ENCODE results near the gene COA8. TPM values are rescaled to one million over a fixed set of nuclear protein-coding genes. Genes with fewer than 3 reads are reported as not detected.

COA8 gene
- total RNA-seq, 1 donor from 2014 or later = 45.1 TPM

DNA sequence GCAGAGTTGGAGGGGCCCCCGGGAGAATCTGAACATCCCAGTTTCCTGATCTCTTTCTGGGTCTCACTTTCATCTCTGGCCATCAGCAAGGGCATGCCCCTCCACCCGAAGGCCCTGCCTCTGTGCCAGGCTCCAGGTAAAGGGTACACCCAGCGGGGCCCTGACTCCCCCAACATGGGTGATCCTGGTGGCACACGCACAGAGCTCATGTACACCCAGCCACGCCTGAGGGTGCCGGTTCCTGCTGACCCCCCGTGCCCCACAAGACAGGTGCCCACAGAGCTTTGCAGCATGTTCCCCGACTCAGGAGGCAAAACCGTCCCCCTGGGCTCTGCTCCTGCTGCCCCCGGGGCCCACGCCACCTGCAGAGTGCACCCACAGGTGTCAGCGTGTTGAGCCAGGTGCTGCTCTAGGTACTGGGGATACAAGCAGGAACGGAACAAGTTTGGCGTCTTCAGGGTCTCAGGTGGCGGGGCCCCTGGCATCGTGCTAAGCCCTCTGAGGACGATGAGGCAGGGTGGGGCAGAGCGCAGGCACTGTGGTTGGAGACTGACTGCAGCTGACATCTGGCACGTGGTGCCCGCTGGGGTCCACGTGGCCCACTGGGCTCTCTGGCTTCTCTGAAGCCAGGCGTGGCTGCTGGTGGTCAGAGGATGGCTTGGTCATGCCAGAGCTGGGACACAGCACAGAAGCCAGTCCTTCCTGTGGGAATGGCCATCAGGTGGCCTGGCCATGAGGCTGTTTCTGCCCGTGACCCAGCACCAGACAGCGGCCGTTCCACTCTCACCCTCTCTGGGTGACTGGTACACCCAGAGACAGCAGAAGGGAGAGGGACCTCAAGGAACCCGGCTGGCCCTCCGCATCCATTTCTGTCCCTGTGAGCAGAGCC, 14.1 kb upstream of the COA8 start:
- Mint-ChIP-seq H3K27ac (no peak overlapping the region), H3K36me3 (ENCODE audit: insufficient read depth) (no peaks in the 10 kb centered on the region), H3K4me1 (ENCODE audit: low read depth) (peaks cover 5% of the 10 kb centered on the region), H3K27me3 (no peaks in the 10 kb centered on the region), H3K4me3 (ENCODE audit: low read depth) (no peak overlapping the region), H3K9me3 (ENCODE audit: low read depth) (no peaks in the 10 kb centered on the region)
- TF ChIP-seq, protein P1, sequence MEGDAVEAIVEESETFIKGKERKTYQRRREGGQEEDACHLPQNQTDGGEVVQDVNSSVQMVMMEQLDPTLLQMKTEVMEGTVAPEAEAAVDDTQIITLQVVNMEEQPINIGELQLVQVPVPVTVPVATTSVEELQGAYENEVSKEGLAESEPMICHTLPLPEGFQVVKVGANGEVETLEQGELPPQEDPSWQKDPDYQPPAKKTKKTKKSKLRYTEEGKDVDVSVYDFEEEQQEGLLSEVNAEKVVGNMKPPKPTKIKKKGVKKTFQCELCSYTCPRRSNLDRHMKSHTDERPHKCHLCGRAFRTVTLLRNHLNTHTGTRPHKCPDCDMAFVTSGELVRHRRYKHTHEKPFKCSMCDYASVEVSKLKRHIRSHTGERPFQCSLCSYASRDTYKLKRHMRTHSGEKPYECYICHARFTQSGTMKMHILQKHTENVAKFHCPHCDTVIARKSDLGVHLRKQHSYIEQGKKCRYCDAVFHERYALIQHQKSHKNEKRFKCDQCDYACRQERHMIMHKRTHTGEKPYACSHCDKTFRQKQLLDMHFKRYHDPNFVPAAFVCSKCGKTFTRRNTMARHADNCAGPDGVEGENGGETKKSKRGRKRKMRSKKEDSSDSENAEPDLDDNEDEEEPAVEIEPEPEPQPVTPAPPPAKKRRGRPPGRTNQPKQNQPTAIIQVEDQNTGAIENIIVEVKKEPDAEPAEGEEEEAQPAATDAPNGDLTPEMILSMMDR (IDR thresholded peaks at IDR 0.05; ENCODE audit: unreplicated experiment) = no peak
- no peak for DNase-seq (ENCODE audit: low spot score, unreplicated experiment)

- Mint-ChIP-seq H3K36me3 (ENCODE audit: insufficient read depth) (no peaks in the 10 kb centered on the region), H3K4me1 (ENCODE audit: low read depth) (peaks cover 5% of the 10 kb centered on the region), H3K27ac (peak overlapping the region; percentile 80), H3K27me3 (no peaks in the 10 kb centered on the region), H3K4me3 (ENCODE audit: low read depth) (no peak overlapping the region), H3K9me3 (ENCODE audit: low read depth) (no peaks in the 10 kb centered on the region)
- TF ChIP-seq, protein P1 (IDR thresholded peaks at IDR 0.05; ENCODE audit: unreplicated experiment) = peak; percentile 33
- DNase-seq (ENCODE audit: low spot score, unreplicated experiment) = no peak
These were observed 13.1 kb upstream of the COA8 start for GRCh38 chr14:103549361-103550311.

DNA sequence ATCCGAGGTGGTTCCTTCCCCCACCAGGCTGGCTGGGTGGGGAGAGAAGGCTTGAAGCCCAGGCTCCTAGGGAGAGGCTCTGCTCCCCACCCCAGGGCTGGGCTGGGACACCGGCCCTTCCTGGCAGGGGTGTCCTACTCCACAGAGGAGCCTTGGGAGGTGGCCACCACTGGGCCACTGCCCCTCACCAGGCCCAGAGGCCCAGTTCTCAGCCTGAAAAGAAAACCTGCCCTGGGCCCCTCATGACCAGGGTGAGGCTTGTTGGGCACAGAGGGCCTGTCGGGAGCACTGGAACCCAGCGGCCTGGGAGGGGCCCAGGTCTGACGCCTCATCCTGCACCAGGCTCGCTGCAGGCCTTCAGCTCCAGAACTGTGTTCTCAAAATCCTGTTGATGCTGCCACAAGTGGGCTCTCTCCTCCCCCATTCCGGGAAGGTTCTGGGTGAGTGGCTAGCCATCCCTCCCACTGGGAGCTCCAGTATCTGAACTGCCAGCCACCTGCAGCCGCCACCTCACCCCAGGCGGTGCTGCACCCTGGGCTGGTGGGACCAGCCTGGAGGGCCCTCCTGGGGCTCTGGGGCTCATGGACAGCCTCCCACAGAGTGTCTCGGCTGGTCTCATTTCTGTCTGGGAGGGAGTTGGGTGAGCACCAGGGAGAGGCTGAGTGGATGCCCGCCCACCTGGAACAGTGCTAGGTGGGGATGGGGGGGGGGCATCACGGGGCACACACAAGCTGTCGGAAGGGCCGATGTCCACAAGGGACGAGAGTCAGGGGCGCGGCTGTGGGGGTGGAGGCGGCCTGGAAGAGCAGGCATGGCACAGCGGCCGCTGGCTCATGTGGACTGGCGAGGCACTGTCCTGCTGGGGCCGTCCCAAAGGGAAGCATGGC, 12.1 kb upstream of the COA8 start:
- no peaks in the 10 kb centered on the region for H3K36me3 Mint-ChIP-seq (ENCODE audit: insufficient read depth)
- H3K4me3 Mint-ChIP-seq (ENCODE audit: low read depth) = no peak overlapping the region
- no peaks in the 10 kb centered on the region for H3K9me3 Mint-ChIP-seq (ENCODE audit: low read depth)
- no peaks in the 10 kb centered on the region for H3K27me3 Mint-ChIP-seq
- TF ChIP-seq, protein P1 (IDR thresholded peaks at IDR 0.05; ENCODE audit: unreplicated experiment) = no peak
- peaks cover 5% of the 10 kb centered on the region for H3K4me1 Mint-ChIP-seq (ENCODE audit: low read depth)
- H3K27ac Mint-ChIP-seq = peak overlapping the region; percentile 80
- DNase-seq (ENCODE audit: low spot score, unreplicated experiment) = no peak

DNA sequence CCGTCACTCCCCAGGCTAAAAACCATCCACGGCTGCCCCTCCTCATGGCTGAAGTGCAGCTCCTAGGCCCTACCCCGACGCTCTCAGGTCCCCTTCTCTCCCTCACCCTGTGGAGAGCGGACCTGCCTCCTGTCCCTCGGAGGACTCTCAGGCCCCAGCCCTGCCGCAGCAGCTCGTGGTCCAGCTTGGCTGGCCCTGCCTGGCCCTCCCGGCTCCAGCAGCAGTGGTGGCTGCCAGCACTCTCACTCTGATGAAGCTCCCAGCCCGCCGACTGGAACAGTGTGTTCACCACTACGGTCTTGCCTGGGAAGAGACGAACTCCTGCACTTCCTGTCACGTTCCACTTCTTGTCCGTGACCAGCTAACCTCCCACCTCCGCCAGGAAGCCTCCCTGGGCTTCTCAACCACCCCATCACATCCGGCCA, 11.4 kb upstream of the COA8 start:
- H3K27me3 Mint-ChIP-seq = no peaks in the 10 kb centered on the region
- H3K36me3 Mint-ChIP-seq (ENCODE audit: insufficient read depth) = no peaks in the 10 kb centered on the region
- DNase-seq (ENCODE audit: low spot score, unreplicated experiment) = no peak
- no peak overlapping the region for H3K27ac Mint-ChIP-seq
- no peak overlapping the region for H3K4me3 Mint-ChIP-seq (ENCODE audit: low read depth)
- H3K4me1 Mint-ChIP-seq (ENCODE audit: low read depth) = peaks cover 5% of the 10 kb centered on the region
- TF ChIP-seq, protein P1 (IDR thresholded peaks at IDR 0.05; ENCODE audit: unreplicated experiment) = no peak
- H3K9me3 Mint-ChIP-seq (ENCODE audit: low read depth) = no peaks in the 10 kb centered on the region
